Sigmoid colon (tissue), 7 donors: ENCODE data around the gene BAHD1. TPM values are rescaled to one million over a fixed set of nuclear protein-coding genes. Genes with fewer than 3 reads are reported as not detected.

Source experiments
- DNase-seq: peaks from one replicate; pipeline ENCODE4 v3.0.0-alpha.2; 2019
- H3K27ac ChIP-seq, 4 donors: fragments of 200-600 bp; sonication (generic); one replicate each; pipeline ENCODE4 v1.5.1; 2016 to 2019; ENCODE audit warnings: mild to moderate bottlenecking in 1 of 4
- H3K27me3 ChIP-seq, 3 donors: fragments of 200-600 bp; sonication (generic); one replicate each; pipeline ENCODE4 v1.5.1; 2019; ENCODE audit warnings: mild to moderate bottlenecking in 1 of 3
- H3K36me3 ChIP-seq, 4 donors: fragments of 200-600 bp; sonication (generic); one replicate each; pipeline ENCODE4 v1.5.1; 2016 to 2019
- H3K4me1 ChIP-seq, 4 donors: fragments of 200-600 bp; sonication (generic); one replicate each; pipeline ENCODE4 v1.5.1; 2017 to 2019
- H3K4me3 ChIP-seq, 4 donors: fragments of 200-600 bp; sonication (generic); one replicate each; pipeline ENCODE4 v1.5.1; 2017 to 2019; ENCODE audit warnings: mild to moderate bottlenecking in 2 of 4, moderate library complexity in 1 of 4
- H3K9me3 ChIP-seq, 4 donors: fragments of 200-600 bp in 3 of 4; sonication (generic) in 3 of 4; one replicate each; pipeline versions ENCODE4 v1.5.1 to v1.6.1; 2013 to 2019
- EP300 ChIP-seq, 4 donors: sonication (generic); formaldehyde crosslinking; IDR thresholded peaks; one replicate each; pipeline ENCODE4 v1.6.1; 2017; ENCODE audit warnings: antibody characterized with exemption in 4 of 4
- POLR2A ChIP-seq, 2 donors: fragments of 450-650 bp; IDR thresholded peaks; one replicate each; pipeline ENCODE4 v1.6.1; 2016; ENCODE audit warnings: antibody characterized with exemption in 2 of 2, mild to moderate bottlenecking in 2 of 2, moderate library complexity in 2 of 2
- POLR2AphosphoS5 ChIP-seq, 4 donors: sonication (generic); formaldehyde crosslinking; IDR thresholded peaks; one replicate each; pipeline ENCODE4 v1.6.1; 2017; ENCODE audit warnings: antibody characterized with exemption in 4 of 4
- whole genome bisulfite sequencing, 2 donors: extraction: QIAGEN DNeasy Blood & Tissue Kit; methylation state at CpG; one replicate each; pipeline ENCODE4 v1.1.7; 2013; 5-methylcytosine and 5-hydroxymethylcytosine counted together
- intact Hi-C: fragments of 100-400 bp; cut with DNase I; formaldehyde crosslinking; loops from one replicate; pipeline ENCODE4 v1.15.1; 2023
- polyA plus RNA-seq, 3 donors: library from polyadenylated mRNA; stranded (reverse); fragments of 200-250 nt; gene quantifications; one replicate each; pipeline ENCODE4 v1.2.3, GENCODE V29; 2013
- total RNA-seq, 4 donors: library from RNA; depleted of rRNA; stranded (reverse); fragments of >200 nt; gene quantifications; one replicate each; pipeline ENCODE4 v1.1.0, GENCODE V29; 2016
- TF ChIP-seq, protein P1 (sequence below), 4 experiments: fragments of 450-650 bp in 3 of 4; fragments of 200-600 bp in 1 of 4; IDR thresholded peaks; one replicate each; pipeline ENCODE4 v1.5.1; 2016 to 2019; ENCODE audit warnings: antibody characterized with exemption in 4 of 4, mild to moderate bottlenecking in 3 of 4, moderate library complexity in 2 of 4
- donor health status: healthy with polysubstance abuse.
- donor health status: Bipolar disorder and iron deficiency.
- donor health status: healthy.

BAHD1 gene
- total and polyA plus RNA-seq, 7 donors: 7.7 to 20.2 (median 9.6) TPM

DNA sequence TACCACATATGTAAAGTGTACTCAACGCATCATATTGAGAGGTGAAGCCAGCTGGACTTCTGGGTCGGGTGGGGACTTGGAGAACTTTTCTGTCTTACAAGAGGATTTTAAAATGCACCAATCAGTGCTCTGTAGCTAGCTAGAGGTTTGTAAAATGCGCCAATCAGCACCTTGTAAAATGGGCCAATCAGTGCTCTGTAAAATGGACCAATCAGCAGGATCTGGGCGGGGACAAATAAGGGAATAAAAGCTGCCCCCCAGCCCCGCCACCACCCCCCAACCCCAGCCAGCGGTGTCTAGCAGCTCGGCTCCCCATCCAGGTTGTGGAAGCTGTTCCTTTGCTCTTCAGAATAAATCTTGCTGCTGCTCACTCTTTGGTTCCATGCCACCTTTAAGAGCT lies 41.4 kb upstream of the BAHD1 start:
- no peak overlapping the region for H3K4me3 ChIP-seq
- no peaks in the 10 kb centered on the region for H3K36me3 ChIP-seq
- TF ChIP-seq EP300 (IDR thresholded peaks at IDR 0.05) (no peak), POLR2A (IDR thresholded peaks at IDR 0.05) (no peak), POLR2AphosphoS5 (IDR thresholded peaks at IDR 0.05) (no peak)
- TF ChIP-seq, protein P1, sequence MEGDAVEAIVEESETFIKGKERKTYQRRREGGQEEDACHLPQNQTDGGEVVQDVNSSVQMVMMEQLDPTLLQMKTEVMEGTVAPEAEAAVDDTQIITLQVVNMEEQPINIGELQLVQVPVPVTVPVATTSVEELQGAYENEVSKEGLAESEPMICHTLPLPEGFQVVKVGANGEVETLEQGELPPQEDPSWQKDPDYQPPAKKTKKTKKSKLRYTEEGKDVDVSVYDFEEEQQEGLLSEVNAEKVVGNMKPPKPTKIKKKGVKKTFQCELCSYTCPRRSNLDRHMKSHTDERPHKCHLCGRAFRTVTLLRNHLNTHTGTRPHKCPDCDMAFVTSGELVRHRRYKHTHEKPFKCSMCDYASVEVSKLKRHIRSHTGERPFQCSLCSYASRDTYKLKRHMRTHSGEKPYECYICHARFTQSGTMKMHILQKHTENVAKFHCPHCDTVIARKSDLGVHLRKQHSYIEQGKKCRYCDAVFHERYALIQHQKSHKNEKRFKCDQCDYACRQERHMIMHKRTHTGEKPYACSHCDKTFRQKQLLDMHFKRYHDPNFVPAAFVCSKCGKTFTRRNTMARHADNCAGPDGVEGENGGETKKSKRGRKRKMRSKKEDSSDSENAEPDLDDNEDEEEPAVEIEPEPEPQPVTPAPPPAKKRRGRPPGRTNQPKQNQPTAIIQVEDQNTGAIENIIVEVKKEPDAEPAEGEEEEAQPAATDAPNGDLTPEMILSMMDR (IDR thresholded peaks at IDR 0.05): no peak
- H3K27me3 ChIP-seq: no peaks in the 10 kb centered on the region
- WGBS, 2 donors: 83 to 90% methylated on average over 7 of the region's 7 CpGs
- H3K27ac ChIP-seq: no peak overlapping the region
- DNase-seq: no peak
- no peaks in the 10 kb centered on the region for H3K4me1 ChIP-seq
- intact Hi-C loops: no loop called here
- no peaks in the 10 kb centered on the region for H3K9me3 ChIP-seq

GRCh38 chr15:40405501-40406381 lies 35.0 kb upstream of the BAHD1 start, which contains the start of gene IVD:
Gene IVD (plus strand): TSS chr15:40405795. CDS start chr15:40405828, 33 bp downstream.
- Histone ChIP-seq H3K36me3 (peaks cover 3 to 29% (median 5%) of the 10 kb centered on the region in 4 donors), H3K4me1 (peaks cover 0 to 31% (median 22%) of the 10 kb centered on the region in 4 donors), H3K27me3 (no peaks in the 10 kb centered on the region), H3K27ac (peak within 1 kb of the TSS; percentile 77 to 83 (median 80)), H3K9me3 (no peaks in the 10 kb centered on the region), H3K4me3 (peak within 1 kb of the TSS; percentile 67 to 92 (median 86))
- WGBS, 2 donors: 0 to 1% methylated on average over 54 of the region's 54 CpGs
- intact Hi-C loops: loop anchor here (2.0 to 5.0 kb wide), 2 partner anchors 63 to 83 kb away; partner anchors contain the start of gene INAFM2
- DNase-seq: peak; percentile 98
- TF ChIP-seq POLR2A (IDR thresholded peaks at IDR 0.05) (peak; percentile 23 to 59), POLR2AphosphoS5 (IDR thresholded peaks at IDR 0.05) (peak; percentile 82 to 90 (median 88)), EP300 (IDR thresholded peaks at IDR 0.05) (no peak)
- TF ChIP-seq, protein P1 (IDR thresholded peaks at IDR 0.05): no peak

- Histone ChIP-seq H3K4me1 (peaks cover 0 to 31% (median 22%) of the 10 kb centered on the region in 4 donors), H3K9me3 (no peaks in the 10 kb centered on the region), H3K4me3 (no peak overlapping the region), H3K27me3 (no peaks in the 10 kb centered on the region), H3K36me3 (peaks cover 13 to 46% (median 15%) of the 10 kb centered on the region in 4 donors), H3K27ac (no peak overlapping the region)
- intact Hi-C loops: loop anchor here (5.0 kb wide), 1 partner anchor 85 kb away; the partner anchor contains the start of gene INAFM2
- DNase-seq: no peak
- TF ChIP-seq, protein P1 (IDR thresholded peaks at IDR 0.05): no peak
- no peak for TF ChIP-seq POLR2A (IDR thresholded peaks at IDR 0.05)
- no peak for TF ChIP-seq EP300 (IDR thresholded peaks at IDR 0.05)
- no peak for TF ChIP-seq POLR2AphosphoS5 (IDR thresholded peaks at IDR 0.05)
- 83 to 86% methylated on average over 8 of the region's 8 CpGs for WGBS, 2 donors
Observed at GRCh38 chr15:40407330-40407990, 33.3 kb upstream of the BAHD1 start.

GRCh38 chr15:40409366-40409765 lies 31.4 kb upstream of the BAHD1 start:
- Histone ChIP-seq H3K4me3 (no peak overlapping the region), H3K4me1 (peaks cover 0 to 31% (median 22%) of the 10 kb centered on the region in 4 donors), H3K27me3 (no peaks in the 10 kb centered on the region), H3K36me3 (peaks cover 15 to 65% (median 18%) of the 10 kb centered on the region in 4 donors), H3K9me3 (no peaks in the 10 kb centered on the region), H3K27ac (no peak overlapping the region)
- WGBS, 2 donors: 64 to 68% methylated on average over 3 of the region's 3 CpGs
- intact Hi-C loops: loop anchor here (5.0 kb wide), 1 partner anchor 87 kb away; the partner anchor contains the start of gene INAFM2
- TF ChIP-seq, protein P1 (IDR thresholded peaks at IDR 0.05): no peak
- TF ChIP-seq EP300 (IDR thresholded peaks at IDR 0.05) (no peak), POLR2A (IDR thresholded peaks at IDR 0.05) (no peak), POLR2AphosphoS5 (IDR thresholded peaks at IDR 0.05) (no peak)
- DNase-seq: no peak
